Activated T-cell treated with anti-CD3 and anti-CD28 coated beads, Interleukin-2, amount 50 U/mL, for 48 hours (primary cell): Measurements from ENCODE around the gene RNFT2.

ENCODE experiments used
- DNase-seq, 2 experiments: peaks; one replicate each; pipeline ENCODE4 v3.0.0-alpha.2; 2020

Gene RNFT2

DNA sequence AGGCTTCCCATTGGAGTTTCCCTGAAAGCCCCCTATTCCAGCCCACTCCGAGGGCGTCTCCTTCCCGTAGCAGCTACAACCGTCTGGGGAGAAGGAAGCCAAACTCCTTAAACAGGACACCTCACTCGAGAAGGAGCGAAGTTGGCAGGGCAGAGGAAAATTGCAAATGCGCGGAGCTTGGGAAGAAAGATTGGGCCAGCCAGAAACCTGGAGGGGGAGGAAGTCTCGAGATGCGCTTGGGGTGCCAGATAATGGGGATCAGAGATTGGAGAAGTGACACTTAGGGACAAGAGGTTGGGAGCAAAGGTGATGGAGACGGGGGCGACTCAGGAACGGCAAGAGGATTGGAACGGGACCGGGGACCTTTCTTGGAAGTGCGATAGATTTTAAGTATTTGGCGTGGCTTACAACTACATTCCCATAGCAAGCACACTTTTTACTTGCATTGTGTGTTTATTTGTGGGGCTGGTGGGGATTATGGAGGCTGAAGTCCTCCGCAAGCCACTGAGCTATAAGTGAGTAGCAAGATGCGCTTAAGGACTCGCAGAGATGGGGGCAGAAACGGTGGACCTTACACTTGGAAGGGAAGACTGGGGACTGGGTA, 142.2 kb downstream of the RNFT2 start:
- peak; percentile 22 to 26 for DNase-seq

DNA sequence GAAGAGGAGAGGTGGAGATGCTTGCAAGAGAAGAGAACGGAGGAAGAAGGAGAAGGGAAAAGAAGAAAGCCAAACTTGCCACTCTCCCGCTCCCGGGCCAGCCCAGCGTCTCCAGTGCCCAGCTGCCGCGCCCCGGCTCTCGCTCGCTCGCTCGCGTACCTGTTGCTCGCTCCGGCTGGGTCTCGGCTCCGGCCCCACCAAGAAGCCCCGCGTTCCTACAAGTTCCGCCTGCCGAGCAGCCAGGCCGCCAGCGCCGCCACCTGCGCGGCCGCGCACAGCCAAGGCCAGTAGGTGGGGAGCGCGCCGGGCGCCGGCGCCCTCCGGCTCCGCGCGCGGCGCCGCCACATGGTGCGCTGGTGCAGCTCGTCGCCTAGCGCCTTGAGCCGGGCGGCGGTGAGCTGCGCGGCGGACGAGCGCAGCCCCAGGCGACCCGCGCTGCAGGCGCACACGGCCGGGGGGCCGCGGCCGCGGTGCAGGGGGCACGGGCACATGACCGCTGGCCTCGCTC, 142.8 kb downstream of the RNFT2 start:
- DNase-seq, result peak; percentile 55 to 67

DNA sequence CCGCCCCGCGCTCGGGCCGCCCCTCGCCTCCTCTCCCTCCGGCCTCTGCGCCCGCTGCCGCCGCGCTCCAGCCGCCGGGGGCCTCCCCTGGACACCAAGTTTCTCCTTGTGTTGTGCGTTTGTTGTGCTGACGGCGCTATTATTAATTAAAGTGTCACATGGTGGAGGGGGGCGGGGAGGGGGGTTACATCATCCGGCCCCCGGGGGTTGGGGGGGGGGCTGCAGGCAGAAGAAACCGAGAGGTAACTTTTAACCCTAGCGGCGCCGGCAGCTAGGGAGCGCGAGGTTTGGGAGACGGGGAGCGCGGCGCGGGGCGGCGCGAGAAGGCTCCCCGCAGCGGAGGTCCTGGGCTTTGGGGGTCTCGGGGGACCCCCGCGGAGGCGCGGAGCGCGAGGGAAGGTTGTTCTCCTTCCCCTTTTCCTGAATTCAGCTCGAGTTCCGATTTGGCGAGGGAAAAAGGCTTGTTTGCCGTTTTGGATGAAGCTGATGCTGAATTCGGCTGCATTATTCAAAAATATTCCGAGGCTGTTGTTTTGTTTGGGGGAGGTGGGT, 143.3 kb downstream of the RNFT2 start, which contains the start of gene HRK:
HRK (minus strand) TSS at position 117 of the 552 bp plus-strand sequence. CDS start 134 bp downstream, outside the sequence.
- DNase-seq, result peak in 1 of 2 experiments; percentile 28

DNA sequence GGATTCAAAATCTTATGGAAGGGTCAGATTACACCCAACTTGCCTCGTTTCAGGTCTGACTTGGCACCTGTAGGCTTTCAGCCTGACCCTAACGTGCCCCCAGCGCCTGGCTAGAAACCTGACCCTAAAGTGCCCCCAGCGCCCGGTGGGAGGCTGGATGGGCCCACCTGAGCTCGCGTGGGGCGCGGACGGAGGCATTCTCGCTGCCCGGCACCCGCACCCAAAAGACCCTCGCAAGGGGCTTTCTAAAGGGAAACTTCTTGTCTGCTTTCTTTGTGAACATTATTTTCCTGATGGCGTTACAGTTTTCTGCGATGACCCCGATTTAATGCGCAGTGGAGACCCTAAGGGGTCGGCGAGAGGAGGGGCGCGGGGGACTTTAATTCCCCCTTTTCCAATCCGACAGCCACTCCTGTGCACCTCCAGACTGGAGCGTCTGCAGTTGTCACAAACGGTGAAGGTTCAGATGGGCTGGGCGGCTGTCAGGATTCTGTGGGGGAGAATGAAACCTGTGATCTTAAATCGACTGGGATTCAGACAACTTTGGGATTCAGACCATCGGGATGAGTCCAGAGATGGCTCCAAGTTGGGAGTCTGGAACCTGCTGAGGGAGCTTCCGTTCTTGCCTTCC, 143.9 kb downstream of the RNFT2 start:
- peak in 1 of 2 experiments; percentile 22 for DNase-seq

DNA sequence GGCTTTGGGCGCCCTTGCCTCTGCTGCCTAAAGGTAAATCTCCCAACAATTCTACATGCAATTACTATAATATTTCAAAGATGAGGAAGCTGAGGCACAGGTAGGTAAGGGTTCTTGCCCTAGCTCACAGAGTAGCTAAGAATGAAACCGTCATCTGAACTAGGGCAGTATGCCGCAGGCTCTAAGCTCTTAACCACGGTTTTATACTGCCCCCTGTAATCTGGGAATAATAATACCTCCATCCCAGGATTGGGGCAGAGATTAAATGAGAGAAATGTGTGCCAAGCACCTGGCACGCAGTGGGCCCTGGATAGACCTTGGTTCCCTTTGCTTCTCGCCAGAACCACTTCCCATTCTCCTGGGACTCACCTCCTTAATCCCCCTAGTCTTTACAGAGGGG, 144.6 kb downstream of the RNFT2 start:
- DNase-seq, result no peak

DNA sequence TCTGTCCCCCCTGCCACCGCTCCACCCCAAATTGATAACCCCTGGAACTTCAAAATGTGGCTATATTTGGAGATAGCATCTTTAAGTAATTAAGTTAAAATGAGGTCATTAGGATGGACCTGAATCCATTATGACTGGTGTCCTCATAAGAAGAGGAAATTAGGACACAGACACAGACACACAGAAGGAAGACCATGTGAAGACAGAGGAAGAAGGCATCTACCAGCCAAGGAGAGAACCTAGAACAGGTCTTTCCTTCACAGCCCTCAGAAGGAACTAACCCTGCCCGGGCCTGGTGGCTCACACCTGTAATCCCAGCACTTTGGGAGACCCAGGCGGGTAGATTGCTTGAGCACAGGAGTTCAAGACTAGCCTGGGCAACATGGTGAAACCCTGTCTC, 146.8 kb downstream of the RNFT2 start:
- DNase-seq, result no peak

DNA sequence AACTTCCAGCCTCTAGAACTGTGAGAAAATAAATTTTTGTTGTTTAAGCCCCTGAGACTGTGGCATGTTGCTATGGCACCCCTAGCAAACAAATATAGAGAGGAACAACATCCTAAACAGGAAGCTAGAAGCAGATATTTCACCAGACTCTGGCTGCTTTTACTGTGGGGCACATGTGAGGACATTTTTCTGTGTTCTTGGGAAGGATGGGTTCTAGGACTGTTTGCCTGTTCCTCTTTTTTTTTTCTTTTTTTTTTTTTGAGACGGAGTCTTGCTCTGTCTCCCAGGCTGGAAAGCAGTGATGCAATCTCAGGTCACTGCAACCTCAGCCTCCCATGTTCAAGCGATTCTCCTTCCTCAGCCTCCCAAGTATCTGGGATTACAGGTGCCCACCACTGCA, 147.4 kb downstream of the RNFT2 start:
- no peak for DNase-seq

DNA sequence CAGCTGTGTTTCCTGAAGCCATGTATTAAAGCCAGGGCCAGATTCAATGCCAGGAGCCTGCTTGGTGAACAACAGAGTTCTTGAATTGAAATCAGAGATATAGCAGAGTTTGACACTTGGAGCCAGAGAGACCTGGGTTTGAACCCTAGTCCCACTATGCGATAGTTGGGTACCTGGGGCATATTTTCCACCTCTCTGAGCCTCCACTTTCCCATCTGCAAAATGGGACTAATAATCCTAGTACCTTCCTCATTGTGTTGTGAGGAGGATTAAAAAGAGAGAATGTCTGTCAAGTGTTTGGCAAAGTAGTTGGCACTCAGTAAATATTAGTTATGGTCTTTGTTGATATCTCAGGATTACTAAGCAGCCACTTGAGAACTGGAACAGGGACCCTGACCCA, 149.1 kb downstream of the RNFT2 start:
- DNase-seq, result no peak

DNA sequence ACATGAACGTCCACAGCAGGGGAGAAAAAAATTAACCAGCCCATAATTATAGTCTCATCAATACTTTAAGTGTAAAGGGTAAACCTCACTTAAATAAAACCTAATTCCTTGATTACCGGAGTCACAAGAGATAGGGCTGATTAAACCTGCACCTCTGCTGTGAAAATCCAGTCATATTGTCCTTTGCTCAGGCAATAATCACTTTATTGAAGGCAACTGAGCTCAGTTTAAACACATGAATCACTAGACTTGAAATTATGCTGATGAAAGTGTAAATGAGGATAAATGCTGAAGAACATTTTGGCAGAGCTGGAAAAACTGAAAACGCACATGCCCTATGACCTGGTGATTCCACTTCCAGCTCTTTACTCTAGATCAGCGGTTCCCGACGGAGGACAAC, 149.8 kb downstream of the RNFT2 start:
- no peak for DNase-seq

DNA sequence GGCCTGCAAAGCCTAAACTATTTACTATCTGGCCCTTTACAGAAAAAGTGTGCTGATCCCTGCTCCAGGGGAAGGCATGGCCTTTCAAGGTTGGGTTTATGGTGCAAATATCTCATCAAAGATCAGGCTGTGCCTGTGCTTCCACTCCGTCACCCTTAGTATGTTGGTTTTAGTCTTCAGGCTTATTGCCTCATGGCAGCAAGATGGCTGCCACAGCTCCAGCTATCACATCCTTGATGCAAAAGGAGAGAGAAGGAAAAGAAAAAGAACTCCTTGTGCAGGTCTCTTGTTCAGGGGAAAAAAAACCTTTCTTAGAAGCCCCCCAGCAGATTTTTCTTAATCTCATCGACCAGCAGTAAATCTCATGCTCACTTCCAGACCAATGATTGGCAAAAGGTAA, 152.2 kb downstream of the RNFT2 start:
- no peak for DNase-seq

DNA sequence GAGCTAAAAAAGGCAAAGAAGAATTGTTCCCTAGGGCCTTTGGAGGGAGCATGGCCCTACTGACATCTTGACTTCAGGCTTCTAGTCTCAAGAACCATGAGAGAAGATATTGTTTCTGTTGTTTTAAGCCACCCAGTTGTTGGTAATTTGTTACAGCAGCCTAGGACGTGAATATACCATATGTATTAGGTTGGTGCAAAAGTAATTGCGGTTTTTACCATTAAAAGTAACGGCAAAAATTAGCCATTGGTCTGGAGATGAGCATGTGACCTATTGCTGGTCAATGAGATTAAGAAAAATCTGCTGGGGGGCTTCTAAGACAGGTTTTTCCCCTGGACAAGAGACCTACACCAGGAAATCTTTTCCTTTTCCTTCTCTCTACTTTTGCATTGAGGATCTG, 152.9 kb downstream of the RNFT2 start:
- DNase-seq, result no peak

DNA sequence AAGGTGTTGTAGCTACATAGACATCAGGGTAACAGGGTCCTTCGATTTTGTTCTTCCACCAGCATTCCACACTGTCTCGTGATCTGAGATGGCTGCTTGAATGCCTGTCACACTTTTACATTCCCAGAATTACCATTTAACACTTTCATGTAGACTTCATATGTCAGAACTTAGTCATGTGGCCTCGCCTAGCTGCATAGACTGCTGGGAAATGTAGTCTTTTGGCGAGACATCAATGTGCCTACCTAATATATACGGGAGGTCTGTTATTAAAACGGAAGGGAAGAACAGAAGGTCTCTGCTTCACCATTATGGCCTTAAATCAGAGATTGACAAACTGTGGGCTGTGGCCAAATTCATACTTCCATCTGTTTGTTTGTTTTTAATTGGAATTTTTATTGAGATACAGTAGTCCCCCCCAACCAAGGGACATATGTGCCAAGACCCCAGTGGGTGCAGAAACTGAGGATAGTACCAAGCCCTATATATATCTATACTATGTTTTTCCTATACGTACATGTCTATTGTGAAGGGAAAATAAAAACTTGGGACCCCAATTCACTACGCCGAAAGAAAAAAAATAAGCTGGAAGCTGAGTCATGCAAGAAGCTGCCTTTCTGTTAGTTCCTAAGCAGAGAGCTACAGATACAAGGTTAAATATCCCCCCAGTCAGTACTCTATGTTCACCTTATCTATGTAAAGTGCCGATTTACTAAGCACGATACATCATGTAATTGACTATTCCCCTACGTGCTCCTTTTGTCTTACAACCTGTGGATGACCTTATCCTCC, 154.4 kb downstream of the RNFT2 start:
- no peak for DNase-seq

DNA sequence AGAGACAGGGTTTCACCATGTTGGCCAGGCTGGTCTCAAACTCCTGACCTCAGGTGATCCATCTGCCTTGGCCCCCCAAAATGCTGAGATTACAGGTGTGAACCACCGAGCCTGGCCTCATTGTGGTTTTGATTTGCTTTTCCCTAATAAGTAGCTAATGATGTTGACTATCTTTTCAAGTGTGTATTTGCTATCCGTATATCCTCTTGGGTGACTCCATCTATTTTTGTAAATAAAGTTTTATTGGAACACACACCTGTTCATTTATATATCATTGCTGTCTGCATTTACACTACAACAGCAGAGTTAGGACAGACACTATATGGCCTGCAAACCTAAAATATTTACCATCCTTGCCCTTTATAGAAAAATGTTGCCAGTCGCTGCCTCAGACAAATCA, 156.8 kb downstream of the RNFT2 start:
- DNase-seq, result no peak

DNA sequence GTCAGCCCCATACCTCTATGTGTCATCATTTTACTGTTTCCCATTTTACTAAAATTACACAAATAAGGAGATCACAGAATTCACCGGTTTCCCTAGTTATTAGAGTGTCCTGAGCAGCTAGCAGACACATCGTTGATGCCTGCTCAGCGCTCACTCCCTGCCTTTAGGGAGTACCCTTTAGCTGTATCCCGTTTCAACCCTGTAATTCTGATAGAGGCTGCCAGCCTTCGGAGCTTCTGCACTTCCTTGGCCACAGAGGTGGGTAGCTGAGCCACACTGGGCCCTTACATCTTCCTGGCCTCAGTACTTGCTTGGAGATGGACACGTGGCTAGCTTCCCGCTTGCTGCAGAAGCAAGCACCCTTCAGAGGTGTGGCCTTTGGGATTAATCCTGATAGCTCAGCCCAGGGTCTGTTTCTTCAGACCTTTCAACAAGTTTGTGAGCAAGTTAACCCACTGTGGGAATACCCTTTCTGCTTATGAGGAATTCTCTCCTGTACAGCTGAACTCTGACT, 158.4 kb downstream of the RNFT2 start:
- no peak for DNase-seq

DNA sequence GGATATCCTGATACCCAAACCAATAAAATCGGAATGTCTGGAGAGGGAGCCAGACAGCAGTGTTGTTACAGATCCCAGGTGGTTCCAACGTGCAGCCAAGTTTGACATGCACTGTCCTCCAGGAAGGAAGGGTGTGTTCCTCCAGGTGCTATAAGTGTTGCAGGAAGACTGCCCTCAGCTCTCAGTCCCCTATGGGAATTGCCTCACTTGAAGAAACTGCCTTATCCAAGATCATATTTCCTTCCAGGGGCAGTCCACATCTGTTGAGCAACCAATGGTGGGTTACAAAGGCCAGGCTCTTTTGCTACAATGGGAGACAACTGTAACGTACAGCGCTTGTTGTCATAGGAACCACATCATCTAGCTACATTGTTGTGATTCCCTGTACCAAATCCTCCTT, 159.4 kb downstream of the RNFT2 start:
- no peak for DNase-seq

DNA sequence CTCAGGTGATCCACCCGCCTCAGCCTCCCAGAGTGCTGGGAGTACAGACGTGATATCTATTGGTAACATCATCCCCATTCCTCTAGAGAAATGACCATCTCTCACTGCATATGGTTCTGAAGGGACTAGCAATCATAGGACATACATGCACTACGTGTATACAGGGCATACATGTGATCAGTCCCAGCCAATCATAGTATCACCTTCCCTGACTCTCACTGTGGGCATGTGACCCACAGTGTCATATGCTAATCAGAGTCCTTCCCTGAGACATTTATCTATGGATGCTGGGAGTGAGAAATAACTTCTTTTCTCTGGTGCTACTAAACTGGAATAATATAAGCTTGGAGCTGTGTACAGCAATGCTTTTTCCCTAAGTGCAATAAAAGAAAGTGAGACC, 160.6 kb downstream of the RNFT2 start:
- no peak for DNase-seq

DNA sequence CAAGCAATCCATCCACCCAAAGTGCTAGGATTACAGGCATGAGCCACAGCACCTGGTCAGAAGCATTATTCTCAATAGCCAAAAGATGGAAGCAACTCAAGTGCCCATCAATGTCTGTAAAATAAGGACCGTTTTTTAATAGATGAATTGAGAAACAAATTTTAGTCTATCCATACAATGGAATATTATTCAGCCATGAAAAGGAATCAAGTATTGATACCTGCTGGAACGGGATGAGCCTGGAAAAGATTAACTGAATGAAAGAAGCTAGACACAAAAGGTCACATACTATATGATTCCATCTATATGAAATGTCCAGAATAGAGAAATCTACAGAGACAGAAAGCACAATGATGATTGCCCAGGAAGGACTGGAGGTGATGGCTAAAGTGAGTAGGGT, 163.5 kb downstream of the RNFT2 start:
- no peak for DNase-seq
